ENCODE data around the gene TSPAN19.

Gene TSPAN19

GRCh38 chr12:85004204-85004603 is 31.9 kb downstream of the TSPAN19 start:
- ATAC-seq: no peak
- TF ChIP-seq CSRNP3 (CRISPR knock-in tag; IDR thresholded peaks at IDR 0.05) (no peak), TSHZ2 (CRISPR knock-in tag; IDR thresholded peaks at IDR 0.05) (no peak), TOX (CRISPR knock-in tag; IDR thresholded peaks at IDR 0.05; ENCODE audit: borderline replicate concordance) (no peak), PPARA (CRISPR knock-in tag; IDR thresholded peaks at IDR 0.05; ENCODE audit: borderline replicate concordance) (no peak), ZC3H10 (CRISPR knock-in tag; IDR thresholded peaks at IDR 0.05) (no peak), GLIS3 (CRISPR knock-in tag; IDR thresholded peaks at IDR 0.05) (no peak), OSR1 (CRISPR knock-in tag; IDR thresholded peaks at IDR 0.05) (no peak), ZNF565 (CRISPR knock-in tag; conservative IDR thresholded peaks at IDR 0.05; ENCODE audit: low read depth) (no peak), CSDC2 (CRISPR knock-in tag; IDR thresholded peaks at IDR 0.05) (no peak), ZFP30 (CRISPR knock-in tag; IDR thresholded peaks at IDR 0.05) (no peak), SNAI2 (CRISPR knock-in tag; IDR thresholded peaks at IDR 0.05) (no peak), BACH2 (CRISPR knock-in tag; IDR thresholded peaks at IDR 0.05; ENCODE audit: borderline replicate concordance) (no peak)

GRCh38 chr12:85002778-85003296 is 33.2 kb downstream of the TSPAN19 start:
- TF ChIP-seq CSDC2 (CRISPR knock-in tag; IDR thresholded peaks at IDR 0.05) (no peak), ISL1 (CRISPR knock-in tag; IDR thresholded peaks at IDR 0.05) (no peak)
- no peak for ATAC-seq

- TF ChIP-seq POU6F1 (CRISPR knock-in tag; IDR thresholded peaks at IDR 0.05; ENCODE audit: borderline replicate concordance, low read depth): no peak
- no peak for TF ChIP-seq BACH2 (CRISPR knock-in tag; IDR thresholded peaks at IDR 0.05; ENCODE audit: borderline replicate concordance)
- no peak for TF ChIP-seq ESRRG (CRISPR knock-in tag; IDR thresholded peaks at IDR 0.05)
- no peak for TF ChIP-seq CSDC2 (CRISPR knock-in tag; IDR thresholded peaks at IDR 0.05)
- TF ChIP-seq SNAI2 (CRISPR knock-in tag; IDR thresholded peaks at IDR 0.05): no peak
- TF ChIP-seq ZFP3 (CRISPR knock-in tag; IDR thresholded peaks at IDR 0.05): no peak
- TF ChIP-seq OSR1 (CRISPR knock-in tag; IDR thresholded peaks at IDR 0.05): no peak
- no peak for ATAC-seq
Measured at GRCh38 chr12:85000729-85001128, 35.3 kb downstream of the TSPAN19 start.

- ATAC-seq: no peak
- TF ChIP-seq SNAI2 (CRISPR knock-in tag; IDR thresholded peaks at IDR 0.05): no peak
- no peak for TF ChIP-seq PPARA (CRISPR knock-in tag; IDR thresholded peaks at IDR 0.05; ENCODE audit: borderline replicate concordance)
- no peak for TF ChIP-seq PATZ1 (CRISPR knock-in tag; IDR thresholded peaks at IDR 0.05; ENCODE audit: borderline replicate concordance)
- no peak for TF ChIP-seq ZNF8 (CRISPR knock-in tag; IDR thresholded peaks at IDR 0.05)
- no peak for TF ChIP-seq ZFP30 (CRISPR knock-in tag; IDR thresholded peaks at IDR 0.05)
- no peak for TF ChIP-seq ZNF70 (CRISPR knock-in tag; IDR thresholded peaks at IDR 0.05)
- no peak for TF ChIP-seq ZFP3 (CRISPR knock-in tag; IDR thresholded peaks at IDR 0.05)
- no peak for TF ChIP-seq ESRRG (CRISPR knock-in tag; IDR thresholded peaks at IDR 0.05)
- TF ChIP-seq TCF4 (CRISPR knock-in tag; IDR thresholded peaks at IDR 0.05; ENCODE audit: borderline replicate concordance): no peak
- no peak for TF ChIP-seq CSDC2 (CRISPR knock-in tag; IDR thresholded peaks at IDR 0.05)
- no peak for TF ChIP-seq RARB (CRISPR knock-in tag; IDR thresholded peaks at IDR 0.05)
- TF ChIP-seq POU6F1 (CRISPR knock-in tag; IDR thresholded peaks at IDR 0.05; ENCODE audit: borderline replicate concordance, low read depth): no peak
- no peak for TF ChIP-seq TSHZ2 (CRISPR knock-in tag; IDR thresholded peaks at IDR 0.05)
- TF ChIP-seq TOX (CRISPR knock-in tag; IDR thresholded peaks at IDR 0.05; ENCODE audit: borderline replicate concordance): no peak
- no peak for TF ChIP-seq CREB5 (CRISPR knock-in tag; IDR thresholded peaks at IDR 0.05; ENCODE audit: low read depth)
- TF ChIP-seq GLIS3 (CRISPR knock-in tag; IDR thresholded peaks at IDR 0.05): no peak
- TF ChIP-seq ZC3H10 (CRISPR knock-in tag; IDR thresholded peaks at IDR 0.05): no peak
Measured at GRCh38 chr12:84998341-84998740, 37.7 kb downstream of the TSPAN19 start.

Measured in SK-N-SH treated with all-trans-retinoic acid at 6 μM for 48 hours (cell line).